Keratinocyte (primary cell): ENCODE measurements around the gene FOXI1.

ENCODE experiments used
- EZH2 ChIP-seq: IDR thresholded peaks from one replicate; pipeline ENCODE4 v1.6.1; 2012; ENCODE audit warnings: inconsistent platforms, mild to moderate bottlenecking, low read length, moderate library complexity
- TF ChIP-seq, protein P1 (sequence below), 3 experiments: IDR thresholded peaks in 1 of 3; conservative IDR thresholded peaks in 1 of 3; optimal IDR thresholded peaks in 1 of 3; 2 replicates in 2 of 3; 3 replicates in 1 of 3; pipeline versions ENCODE3 to v1.5.1; 2011; ENCODE audit warnings: low read length in 3 of 3, mild to moderate bottlenecking in 3 of 3, moderate library complexity in 2 of 3, control low read depth in 1 of 3, inconsistent platforms in 1 of 3; ENCODE audit not compliant: insufficient read depth in 2 of 3; ENCODE audit errors: extremely low read depth in 1 of 3

DNA sequence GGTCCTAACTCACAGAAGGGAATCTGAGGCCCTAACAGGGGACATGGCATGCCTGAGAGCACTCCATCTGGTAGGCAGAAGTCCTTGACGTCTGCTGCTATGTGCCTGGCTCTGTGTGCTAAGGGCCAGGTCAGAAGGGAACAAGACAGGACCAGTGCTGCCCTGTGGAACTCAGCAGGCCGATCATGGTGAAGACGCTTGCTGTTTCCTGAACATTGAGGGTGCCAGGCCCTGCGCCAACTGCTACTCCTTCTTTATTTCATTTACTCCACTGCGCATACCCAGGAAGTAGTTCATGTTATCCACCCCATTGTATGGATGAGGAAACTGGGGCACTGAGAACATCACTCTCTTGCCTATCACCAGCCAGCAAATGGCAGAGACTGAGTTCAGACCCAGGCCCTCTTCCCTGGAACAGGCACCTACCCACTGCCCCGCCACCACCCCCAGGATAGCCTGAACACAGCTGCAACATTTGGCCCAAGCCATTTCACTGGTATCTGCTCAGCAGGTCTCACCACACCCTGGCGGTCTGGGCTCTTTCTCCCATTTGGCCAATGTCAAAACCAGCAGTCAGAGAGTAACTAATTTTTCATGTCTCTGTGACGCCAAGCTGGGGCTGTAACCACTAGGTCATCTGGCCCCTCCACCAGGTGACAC, 24.8 kb upstream of the FOXI1 start:
- TF ChIP-seq, protein P1, sequence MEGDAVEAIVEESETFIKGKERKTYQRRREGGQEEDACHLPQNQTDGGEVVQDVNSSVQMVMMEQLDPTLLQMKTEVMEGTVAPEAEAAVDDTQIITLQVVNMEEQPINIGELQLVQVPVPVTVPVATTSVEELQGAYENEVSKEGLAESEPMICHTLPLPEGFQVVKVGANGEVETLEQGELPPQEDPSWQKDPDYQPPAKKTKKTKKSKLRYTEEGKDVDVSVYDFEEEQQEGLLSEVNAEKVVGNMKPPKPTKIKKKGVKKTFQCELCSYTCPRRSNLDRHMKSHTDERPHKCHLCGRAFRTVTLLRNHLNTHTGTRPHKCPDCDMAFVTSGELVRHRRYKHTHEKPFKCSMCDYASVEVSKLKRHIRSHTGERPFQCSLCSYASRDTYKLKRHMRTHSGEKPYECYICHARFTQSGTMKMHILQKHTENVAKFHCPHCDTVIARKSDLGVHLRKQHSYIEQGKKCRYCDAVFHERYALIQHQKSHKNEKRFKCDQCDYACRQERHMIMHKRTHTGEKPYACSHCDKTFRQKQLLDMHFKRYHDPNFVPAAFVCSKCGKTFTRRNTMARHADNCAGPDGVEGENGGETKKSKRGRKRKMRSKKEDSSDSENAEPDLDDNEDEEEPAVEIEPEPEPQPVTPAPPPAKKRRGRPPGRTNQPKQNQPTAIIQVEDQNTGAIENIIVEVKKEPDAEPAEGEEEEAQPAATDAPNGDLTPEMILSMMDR (optimal IDR thresholded peaks at IDR 0.05 in 1 of 3, IDR thresholded peaks at IDR 0.05 in 1 of 3, conservative IDR thresholded peaks at IDR 0.05 in 1 of 3; ENCODE audit: extremely low read depth in 1 of 3, insufficient read depth in 2 of 3, low read length in 3 of 3): no peak
- TF ChIP-seq EZH2: no peak
